Loucy (cell line): ENCODE results near the gene SOCS6.

Experiments used
- H2AFZ ChIP-seq: fragments of 200-600 bp; sonication (generic); 2 replicates; pipeline ENCODE4 v1.6.0; 2016; ENCODE audit warnings: antibody characterized with exemption, mild to moderate bottlenecking, low read length, moderate library complexity
- H3F3A ChIP-seq: fragments of 200-600 bp; 2 replicates; pipeline ENCODE4 v1.6.0; 2016; ENCODE audit warnings: antibody characterized with exemption, low read depth, mild to moderate bottlenecking
- H3K27me3 ChIP-seq: fragments of 200-600 bp; sonication (generic); 2 replicates; pipeline ENCODE4 v1.6.1; 2014; ENCODE audit warnings: low read length, mild to moderate bottlenecking; ENCODE audit not compliant: insufficient read depth, poor library complexity, severe bottlenecking
- H3K36me3 ChIP-seq: fragments of 200-600 bp; sonication (generic); 2 replicates; pipeline ENCODE4 v1.6.1; 2016; ENCODE audit warnings: low read length; ENCODE audit not compliant: insufficient read depth
- H3K4me1 ChIP-seq: fragments of 200-600 bp; sonication (generic); 2 replicates; pipeline ENCODE4 v1.5.1; 2014; ENCODE audit warnings: low read length, mild to moderate bottlenecking; ENCODE audit not compliant: insufficient read depth, poor library complexity, severe bottlenecking
- H3K4me2 ChIP-seq: fragments of 200-600 bp; sonication (generic); 2 replicates; pipeline ENCODE4 v1.6.0; 2014; ENCODE audit warnings: antibody characterized with exemption, low read length, low read depth, mild to moderate bottlenecking; ENCODE audit not compliant: poor library complexity, severe bottlenecking
- H3K4me3 ChIP-seq: fragments of 200-600 bp; sonication (generic); 2 replicates; pipeline ENCODE4 v1.5.1; 2014; ENCODE audit warnings: low read length, mild to moderate bottlenecking, mixed read lengths; ENCODE audit not compliant: poor library complexity, severe bottlenecking
- H3K79me2 ChIP-seq: fragments of 200-600 bp; sonication (generic); 2 replicates; pipeline ENCODE4 v1.6.1; 2014; ENCODE audit warnings: low read length; ENCODE audit not compliant: insufficient read depth
- H3K9ac ChIP-seq: fragments of 200-600 bp; sonication (generic); 2 replicates; pipeline ENCODE4 v1.6.0; 2014; ENCODE audit warnings: mild to moderate bottlenecking, low read depth, low read length, moderate library complexity; ENCODE audit not compliant: poor library complexity, severe bottlenecking
- H3K9me2 ChIP-seq: fragments of 200-600 bp; sonication (generic); replicated peaks from 2 replicates; pipeline ENCODE4 v1.6.1; 2016; ENCODE audit warnings: low read depth, low read length, mixed read lengths
- H3K9me3 ChIP-seq: fragments of 200-600 bp; sonication (generic); 2 replicates; pipeline ENCODE4 v1.6.1; 2014; ENCODE audit warnings: mild to moderate bottlenecking, antibody characterized with exemption, low read length, low read depth; ENCODE audit not compliant: insufficient read depth
- H4K20me1 ChIP-seq: fragments of 200-600 bp; sonication (generic); 2 replicates; pipeline ENCODE4 v1.6.0; 2014; ENCODE audit warnings: antibody characterized with exemption, low read length, mild to moderate bottlenecking; ENCODE audit not compliant: insufficient read depth, poor library complexity, severe bottlenecking
- CTCF ChIP-seq: fragments of 200-600 bp; sonication (generic); conservative IDR thresholded peaks from 2 replicates; pipeline ENCODE4 v1.5.1; 2014; ENCODE audit warnings: mild to moderate bottlenecking, antibody characterized with exemption, low read length
- EZH2phosphoT487 ChIP-seq: fragments of 200-600 bp; IDR thresholded peaks from 2 replicates; pipeline ENCODE4 v1.6.1; 2018; ENCODE audit warnings: antibody characterized with exemption, mild to moderate bottlenecking, moderate library complexity, borderline replicate concordance

Gene SOCS6

GRCh38 chr18:70294471-70295191 lies 5.8 kb downstream of the SOCS6 start:
- Histone ChIP-seq H4K20me1 (no peaks in the 10 kb centered on the region), H3K4me1 (no peaks in the 10 kb centered on the region), H3K27me3 (no peaks in the 10 kb centered on the region), H3K9me2 (no peaks in the 10 kb centered on the region), H3K9me3 (no peaks in the 10 kb centered on the region), H3F3A (no peaks in the 10 kb centered on the region), H2AFZ (no peak overlapping the region), H3K4me2 (no peak overlapping the region), H3K9ac (no peak overlapping the region), H3K4me3 (no peak overlapping the region), H3K36me3 (no peaks in the 10 kb centered on the region), H3K79me2 (no peaks in the 10 kb centered on the region)
- TF ChIP-seq CTCF (no peak), EZH2phosphoT487 (no peak)

- Histone ChIP-seq H3K4me1 (no peaks in the 10 kb centered on the region), H2AFZ (no peak overlapping the region), H3K4me3 (no peak overlapping the region), H3K9me3 (no peaks in the 10 kb centered on the region), H3K79me2 (no peaks in the 10 kb centered on the region), H3K9ac (no peak overlapping the region), H3K4me2 (no peak overlapping the region), H3F3A (no peaks in the 10 kb centered on the region), H3K27me3 (no peaks in the 10 kb centered on the region), H3K9me2 (no peaks in the 10 kb centered on the region), H4K20me1 (no peaks in the 10 kb centered on the region), H3K36me3 (no peaks in the 10 kb centered on the region)
- TF ChIP-seq CTCF (no peak), EZH2phosphoT487 (no peak)
Observed at GRCh38 chr18:70295192-70296188, 6.6 kb downstream of the SOCS6 start.

- TF ChIP-seq EZH2phosphoT487 (no peak), CTCF (no peak)
- Histone ChIP-seq H3K79me2 (no peaks in the 10 kb centered on the region), H3K4me1 (no peaks in the 10 kb centered on the region), H4K20me1 (no peaks in the 10 kb centered on the region), H3K9me2 (no peaks in the 10 kb centered on the region), H2AFZ (no peak overlapping the region), H3K4me2 (no peak overlapping the region), H3K9ac (no peak overlapping the region), H3K9me3 (no peaks in the 10 kb centered on the region), H3K27me3 (no peaks in the 10 kb centered on the region), H3F3A (no peaks in the 10 kb centered on the region), H3K4me3 (no peak overlapping the region), H3K36me3 (no peaks in the 10 kb centered on the region)
Observed at GRCh38 chr18:70296289-70296688, 7.4 kb downstream of the SOCS6 start.
